HCEC 1CT (cell line): ENCODE measurements around the gene C11orf24.
"Not testable (repeated sequence)": the region's sequence is repeated elsewhere in the genome, so short reads cannot be mapped to it uniquely, and the experiment has no call there.

Source experiments
- DNase-seq: peaks from one replicate; pipeline ENCODE4 v3.0.0-alpha.2; 2017

C11orf24 gene

GRCh38 chr11:68298659-68299516 lies 27.1 kb upstream of the C11orf24 start:
- no peak for DNase-seq

GRCh38 chr11:68297812-68298658 lies 26.3 kb upstream of the C11orf24 start:
- DNase-seq: peak; percentile 69

- DNase-seq: no peak
Observed at GRCh38 chr11:68297494-68297811, 25.7 kb upstream of the C11orf24 start.

GRCh38 chr11:68297052-68297378 lies 25.2 kb upstream of the C11orf24 start:
- DNase-seq: no peak

- DNase-seq: no peak
Observed at GRCh38 chr11:68296344-68297051, 24.7 kb upstream of the C11orf24 start.

- DNase-seq: no peak
Observed at GRCh38 chr11:68295940-68296339, 24.2 kb upstream of the C11orf24 start.

- no peak for DNase-seq
Observed at GRCh38 chr11:68295271-68295670, 23.5 kb upstream of the C11orf24 start.

GRCh38 chr11:68293708-68294107 lies 21.9 kb upstream of the C11orf24 start:
- DNase-seq: no peak

- DNase-seq: no peak
Observed at GRCh38 chr11:68289456-68289855, 17.7 kb upstream of the C11orf24 start.

GRCh38 chr11:68287419-68287818 lies 15.6 kb upstream of the C11orf24 start:
- DNase-seq: no peak

GRCh38 chr11:68284588-68284987 lies 12.8 kb upstream of the C11orf24 start:
- DNase-seq: not testable (repeated sequence)

- DNase-seq: no peak
Observed at GRCh38 chr11:68282861-68283230, 11.1 kb upstream of the C11orf24 start.

- no peak for DNase-seq
Observed at GRCh38 chr11:68282141-68282860, 10.5 kb upstream of the C11orf24 start.

GRCh38 chr11:68279676-68280075 lies 7.9 kb upstream of the C11orf24 start:
- no peak for DNase-seq

GRCh38 chr11:68276861-68277260 lies 5.1 kb upstream of the C11orf24 start:
- no peak for DNase-seq

- DNase-seq: no peak
Observed at GRCh38 chr11:68275721-68276507, 4.1 kb upstream of the C11orf24 start.

- DNase-seq: no peak
Observed at GRCh38 chr11:68274306-68274705, 2.5 kb upstream of the C11orf24 start.

- DNase-seq: no peak
Observed at GRCh38 chr11:68273026-68273738, 1.4 kb upstream of the C11orf24 start.

GRCh38 chr11:68271023-68271780 lies 571 bp downstream of the C11orf24 start:
- DNase-seq: peak; percentile 77

- DNase-seq: no peak
Observed at GRCh38 chr11:68270196-68271022, 1.4 kb downstream of the C11orf24 start.
